ENCODE results near the gene PGA5. TPM values are rescaled to one million over a fixed set of nuclear protein-coding genes. Genes with fewer than 3 reads are reported as not detected.
"Not testable (repeated sequence)": the region's sequence is repeated elsewhere in the genome, so short reads cannot be mapped to it uniquely, and the experiment has no call there.

PGA5 gene
- total RNA-seq, 1 experiment from 2014 or later = not detected

GRCh38 chr11:61204502-61205059 lies 36.4 kb upstream of the PGA5 start:
- DNase-seq; H3K4me1 Mint-ChIP-seq (ENCODE audit: low read depth, unreplicated experiment); BruUV-seq (replicated peaks); H3K36me3 Mint-ChIP-seq (ENCODE audit: insufficient read depth, unreplicated experiment); H3K27ac Mint-ChIP-seq (ENCODE audit: unreplicated experiment); H3K4me3 Mint-ChIP-seq (ENCODE audit: low read depth, unreplicated experiment); intact Hi-C loops (cut with micrococcal nuclease; ENCODE audit: unreplicated experiment); H3K9me3 Mint-ChIP-seq (ENCODE audit: low read depth, unreplicated experiment); CTCF ChIA-PET: not testable (repeated sequence)
- H3K27me3 Mint-ChIP-seq (ENCODE audit: unreplicated experiment) = peaks cover 63% of the 10 kb centered on the region

DNA sequence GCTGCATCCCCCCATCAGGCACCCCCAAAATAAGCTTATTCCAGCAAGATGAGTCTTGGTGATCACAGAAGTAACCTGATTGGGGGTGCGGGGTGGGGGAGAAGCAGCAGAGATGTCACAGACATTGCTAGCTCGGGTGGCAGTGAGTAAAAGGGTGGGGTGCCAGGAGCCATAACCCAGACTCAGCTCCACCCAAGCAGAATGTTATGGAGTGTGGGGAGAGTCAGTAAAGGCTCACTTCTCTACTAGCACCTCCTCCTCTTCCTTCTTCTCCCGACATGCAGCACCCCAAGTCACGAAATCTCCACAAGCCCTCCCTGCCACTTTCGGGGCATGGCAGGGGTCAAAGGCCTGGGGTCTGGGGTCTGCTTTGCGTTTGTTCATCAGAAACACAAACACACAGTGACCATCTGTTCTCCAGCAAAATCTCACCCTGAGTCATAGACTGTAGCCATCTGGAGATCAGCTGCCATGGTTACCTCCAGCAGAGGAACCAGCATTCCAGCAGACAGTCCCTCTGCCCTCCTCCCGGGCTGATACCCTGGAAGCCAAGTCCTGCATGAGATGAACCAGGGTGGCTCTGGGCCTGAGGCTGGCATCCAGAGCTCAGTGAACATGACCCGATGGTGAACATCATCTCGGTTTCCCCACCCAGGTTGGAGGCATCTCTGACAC lies 33.2 kb upstream of the PGA5 start:
- DNase-seq; H3K27ac Mint-ChIP-seq (ENCODE audit: unreplicated experiment); BruUV-seq (replicated peaks); H3K36me3 Mint-ChIP-seq (ENCODE audit: insufficient read depth, unreplicated experiment); CTCF ChIA-PET; H3K4me1 Mint-ChIP-seq (ENCODE audit: low read depth, unreplicated experiment); H3K4me3 Mint-ChIP-seq (ENCODE audit: low read depth, unreplicated experiment); intact Hi-C loops (cut with micrococcal nuclease; ENCODE audit: unreplicated experiment); H3K9me3 Mint-ChIP-seq (ENCODE audit: low read depth, unreplicated experiment): not testable (repeated sequence)
- peaks cover 31% of the 10 kb centered on the region for H3K27me3 Mint-ChIP-seq (ENCODE audit: unreplicated experiment)

DNA sequence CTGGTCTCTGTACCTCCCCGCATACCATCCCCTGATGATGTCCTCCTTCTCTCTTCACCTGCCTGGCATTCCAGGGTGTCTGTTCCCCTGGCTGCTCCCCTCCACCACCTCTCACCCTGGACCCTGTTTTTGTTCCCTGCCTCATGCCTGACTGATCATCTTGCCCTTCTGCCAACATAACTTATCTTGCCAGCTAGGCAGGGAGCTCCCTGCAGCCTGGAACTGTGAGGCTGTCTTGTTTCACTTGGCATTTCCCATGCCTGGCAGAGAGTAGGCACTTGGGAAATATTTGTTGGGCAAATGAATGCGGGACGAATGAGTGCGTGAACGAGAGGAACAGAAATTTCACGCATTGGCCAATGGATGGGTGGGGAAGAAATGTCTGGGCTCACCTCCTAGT lies 30.3 kb upstream of the PGA5 start:
- intact Hi-C loops (cut with micrococcal nuclease; ENCODE audit: unreplicated experiment); H3K4me1 Mint-ChIP-seq (ENCODE audit: low read depth, unreplicated experiment); H3K27me3 Mint-ChIP-seq (ENCODE audit: unreplicated experiment); CTCF ChIA-PET; H3K36me3 Mint-ChIP-seq (ENCODE audit: insufficient read depth, unreplicated experiment); H3K27ac Mint-ChIP-seq (ENCODE audit: unreplicated experiment); H3K4me3 Mint-ChIP-seq (ENCODE audit: low read depth, unreplicated experiment); H3K9me3 Mint-ChIP-seq (ENCODE audit: low read depth, unreplicated experiment); BruUV-seq (replicated peaks); DNase-seq: not testable (repeated sequence)

DNA sequence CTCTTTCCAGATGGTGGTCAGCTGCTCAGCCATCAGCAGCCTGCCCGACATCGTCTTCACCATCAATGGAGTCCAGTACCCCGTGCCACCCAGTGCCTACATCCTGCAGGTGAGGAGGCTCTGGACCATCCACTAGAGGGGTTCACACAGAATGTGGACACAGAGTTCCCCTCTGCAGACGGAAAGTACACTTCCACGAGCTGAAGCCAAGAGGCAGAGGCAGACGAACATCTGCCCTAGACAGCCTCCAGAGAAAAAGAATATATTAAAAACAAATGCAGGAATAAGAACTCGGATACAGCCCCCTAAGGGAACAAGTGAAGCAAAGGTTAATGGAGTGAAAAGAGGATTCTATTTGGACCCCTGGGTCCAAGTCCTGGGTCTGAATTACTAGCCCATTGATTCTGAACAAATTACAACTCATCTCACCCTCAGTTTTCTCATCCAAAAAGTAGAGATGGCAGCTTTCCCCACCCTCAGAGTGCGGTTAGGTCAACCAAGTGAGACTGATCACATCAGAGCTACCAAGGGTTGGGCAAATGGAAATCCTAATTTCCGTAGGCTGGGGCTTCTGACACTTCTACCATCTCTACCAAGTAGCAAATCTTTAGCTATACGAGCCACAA lies 29.5 kb upstream of the PGA5 start:
- H3K4me1 Mint-ChIP-seq (ENCODE audit: low read depth, unreplicated experiment) = not testable (repeated sequence)

DNA sequence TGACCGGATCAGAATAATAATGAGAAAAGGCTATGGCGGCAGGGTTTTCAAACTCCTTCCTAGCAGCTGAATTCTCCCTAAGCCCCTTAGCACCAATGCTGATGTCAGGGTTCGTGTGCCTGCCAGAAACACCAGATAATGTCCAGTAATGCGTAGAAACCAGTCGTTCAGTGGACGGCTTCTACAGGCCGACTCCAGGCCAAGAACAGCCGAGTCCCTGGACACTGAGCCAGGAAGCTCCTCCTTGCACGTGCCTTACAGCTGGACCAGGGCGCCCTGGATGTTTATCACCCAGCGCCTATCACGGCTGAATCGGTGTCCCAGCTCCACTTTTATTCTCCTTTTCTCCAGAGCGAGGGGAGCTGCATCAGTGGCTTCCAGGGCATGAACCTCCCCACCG lies 28.8 kb upstream of the PGA5 start:
- H3K27ac Mint-ChIP-seq (ENCODE audit: unreplicated experiment); H3K9me3 Mint-ChIP-seq (ENCODE audit: low read depth, unreplicated experiment); intact Hi-C loops (cut with micrococcal nuclease; ENCODE audit: unreplicated experiment); BruUV-seq (replicated peaks); H3K4me1 Mint-ChIP-seq (ENCODE audit: low read depth, unreplicated experiment); H3K36me3 Mint-ChIP-seq (ENCODE audit: insufficient read depth, unreplicated experiment); H3K4me3 Mint-ChIP-seq (ENCODE audit: low read depth, unreplicated experiment); CTCF ChIA-PET; DNase-seq; H3K27me3 Mint-ChIP-seq (ENCODE audit: unreplicated experiment): not testable (repeated sequence)

More for the DNA sequence above, 29.5 kb upstream of the PGA5 start:
- H3K27ac Mint-ChIP-seq (ENCODE audit: unreplicated experiment); H3K4me3 Mint-ChIP-seq (ENCODE audit: low read depth, unreplicated experiment); BruUV-seq (replicated peaks); DNase-seq; H3K36me3 Mint-ChIP-seq (ENCODE audit: insufficient read depth, unreplicated experiment); intact Hi-C loops (cut with micrococcal nuclease; ENCODE audit: unreplicated experiment); CTCF ChIA-PET; H3K9me3 Mint-ChIP-seq (ENCODE audit: low read depth, unreplicated experiment); H3K27me3 Mint-ChIP-seq (ENCODE audit: unreplicated experiment): not testable (repeated sequence)

DNA sequence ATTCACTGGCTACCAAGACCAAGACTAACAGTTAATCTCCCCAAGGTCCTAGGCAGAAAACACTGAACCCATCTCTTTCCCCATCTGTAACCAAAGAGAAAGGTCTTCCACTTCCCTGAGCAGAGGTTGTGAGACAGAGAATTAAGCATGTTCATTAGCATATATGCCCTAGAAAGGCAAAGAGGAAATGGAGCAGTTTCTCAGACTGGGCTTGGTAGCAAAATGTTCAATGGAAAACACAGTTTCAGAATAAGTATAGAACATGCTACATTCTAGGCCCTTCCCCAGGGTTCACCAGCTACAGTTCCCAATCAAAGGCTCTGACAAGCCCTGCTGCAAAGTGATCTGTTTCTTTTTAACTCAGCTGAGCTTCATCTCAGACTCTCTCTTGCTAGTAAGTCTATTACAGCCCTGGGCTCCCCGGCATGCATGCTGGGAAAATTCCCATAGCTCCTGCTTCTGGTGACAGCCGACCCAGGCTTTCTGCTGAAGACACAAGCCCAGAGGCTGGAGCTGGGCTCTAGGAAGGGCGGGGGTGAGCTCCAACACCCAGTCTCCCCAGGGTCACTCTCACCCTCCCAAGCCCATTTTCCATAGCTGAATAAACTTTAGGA lies 27.2 kb upstream of the PGA5 start:
- H3K4me1 Mint-ChIP-seq (ENCODE audit: low read depth, unreplicated experiment); intact Hi-C loops (cut with micrococcal nuclease; ENCODE audit: unreplicated experiment); H3K27me3 Mint-ChIP-seq (ENCODE audit: unreplicated experiment); H3K9me3 Mint-ChIP-seq (ENCODE audit: low read depth, unreplicated experiment); H3K36me3 Mint-ChIP-seq (ENCODE audit: insufficient read depth, unreplicated experiment); H3K4me3 Mint-ChIP-seq (ENCODE audit: low read depth, unreplicated experiment); H3K27ac Mint-ChIP-seq (ENCODE audit: unreplicated experiment); DNase-seq; BruUV-seq (replicated peaks); CTCF ChIA-PET: not testable (repeated sequence)

DNA sequence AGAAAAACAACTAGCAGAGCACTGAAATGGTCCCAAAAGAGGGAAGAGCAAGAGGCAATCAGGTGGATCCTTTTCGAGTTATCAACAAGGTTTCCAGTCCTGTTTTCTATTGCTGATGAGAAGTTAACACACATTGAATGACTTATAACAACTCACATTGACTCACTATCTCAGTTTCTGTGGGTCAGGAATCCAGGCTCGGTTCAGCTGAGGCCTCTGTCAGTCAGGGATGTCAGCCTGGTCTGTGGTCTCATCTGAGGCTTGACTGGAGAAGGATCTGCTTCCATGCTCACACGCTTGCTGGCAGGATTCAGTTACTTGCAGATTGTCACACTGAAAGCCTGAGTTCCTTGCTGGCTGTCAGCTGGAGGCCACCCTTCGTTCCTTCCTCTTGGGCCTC lies 22.7 kb upstream of the PGA5 start:
- peaks cover 12% of the 10 kb centered on the region for H3K27me3 Mint-ChIP-seq (ENCODE audit: unreplicated experiment)
- intact Hi-C loops (cut with micrococcal nuclease; ENCODE audit: unreplicated experiment); H3K9me3 Mint-ChIP-seq (ENCODE audit: low read depth, unreplicated experiment); CTCF ChIA-PET; H3K36me3 Mint-ChIP-seq (ENCODE audit: insufficient read depth, unreplicated experiment); H3K4me1 Mint-ChIP-seq (ENCODE audit: low read depth, unreplicated experiment); H3K27ac Mint-ChIP-seq (ENCODE audit: unreplicated experiment); BruUV-seq (replicated peaks); H3K4me3 Mint-ChIP-seq (ENCODE audit: low read depth, unreplicated experiment); DNase-seq: not testable (repeated sequence)

GRCh38 chr11:61219016-61219415 lies 22.0 kb upstream of the PGA5 start:
- H3K4me3 Mint-ChIP-seq (ENCODE audit: low read depth, unreplicated experiment); H3K36me3 Mint-ChIP-seq (ENCODE audit: insufficient read depth, unreplicated experiment); CTCF ChIA-PET; intact Hi-C loops (cut with micrococcal nuclease; ENCODE audit: unreplicated experiment); DNase-seq; H3K27ac Mint-ChIP-seq (ENCODE audit: unreplicated experiment); BruUV-seq (replicated peaks); H3K4me1 Mint-ChIP-seq (ENCODE audit: low read depth, unreplicated experiment); H3K9me3 Mint-ChIP-seq (ENCODE audit: low read depth, unreplicated experiment): not testable (repeated sequence)
- peaks cover 12% of the 10 kb centered on the region for H3K27me3 Mint-ChIP-seq (ENCODE audit: unreplicated experiment)

DNA sequence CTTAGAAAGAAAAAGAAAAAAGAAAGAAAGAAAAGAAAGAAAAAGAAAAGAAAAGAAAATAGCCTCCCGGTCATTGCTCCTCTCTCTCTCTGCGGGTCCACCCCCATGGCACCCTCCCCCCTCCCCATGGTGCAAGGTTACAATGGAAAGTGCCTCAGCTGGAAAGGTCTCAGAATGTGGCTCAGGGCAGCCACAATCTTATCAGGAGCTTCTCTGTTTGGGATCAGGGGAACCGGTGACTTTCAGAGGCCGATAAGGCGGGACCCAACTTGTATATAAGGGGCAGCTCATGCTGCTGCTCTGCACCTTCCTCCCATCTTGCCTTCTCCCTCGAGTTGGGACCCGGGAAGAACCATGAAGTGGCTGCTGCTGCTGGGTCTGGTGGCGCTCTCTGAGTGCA lies 18.9 kb upstream of the PGA5 start, which contains the start of gene PGA4:
PGA4 (plus strand) TSS at position 301 of the 400 bp plus-strand sequence; CDS start at position 355, 54 bp downstream.
- H3K27ac Mint-ChIP-seq (ENCODE audit: unreplicated experiment); H3K4me3 Mint-ChIP-seq (ENCODE audit: low read depth, unreplicated experiment); intact Hi-C loops (cut with micrococcal nuclease; ENCODE audit: unreplicated experiment); CTCF ChIA-PET; DNase-seq; H3K9me3 Mint-ChIP-seq (ENCODE audit: low read depth, unreplicated experiment); H3K4me1 Mint-ChIP-seq (ENCODE audit: low read depth, unreplicated experiment); BruUV-seq (replicated peaks); H3K36me3 Mint-ChIP-seq (ENCODE audit: insufficient read depth, unreplicated experiment): not testable (repeated sequence)
- peaks cover 12% of the 10 kb centered on the region for H3K27me3 Mint-ChIP-seq (ENCODE audit: unreplicated experiment)

- H3K9me3 Mint-ChIP-seq (ENCODE audit: low read depth, unreplicated experiment); H3K27ac Mint-ChIP-seq (ENCODE audit: unreplicated experiment); CTCF ChIA-PET; H3K4me1 Mint-ChIP-seq (ENCODE audit: low read depth, unreplicated experiment); intact Hi-C loops (cut with micrococcal nuclease; ENCODE audit: unreplicated experiment); BruUV-seq (replicated peaks); H3K4me3 Mint-ChIP-seq (ENCODE audit: low read depth, unreplicated experiment); DNase-seq; H3K36me3 Mint-ChIP-seq (ENCODE audit: insufficient read depth, unreplicated experiment): not testable (repeated sequence)
- peaks cover 12% of the 10 kb centered on the region for H3K27me3 Mint-ChIP-seq (ENCODE audit: unreplicated experiment)
These were observed 18.3 kb upstream of the PGA5 start for GRCh38 chr11:61222692-61223091.

Measured in Calu3 (cell line).